Liver (tissue), 9 donors: ENCODE data around the gene UBR3. TPM values are rescaled to one million over a fixed set of nuclear protein-coding genes. Genes with fewer than 3 reads are reported as not detected.

ENCODE experiments used
- DNase-seq: peaks from one replicate; pipeline ENCODE4 v3.0.0-alpha.2; 2017; ENCODE audit warnings: low spot score
- H3K27ac ChIP-seq, 2 donors: one replicate each; pipeline ENCODE4 v1.7.0; 2013; ENCODE audit warnings: inconsistent platforms in 2 of 2, low read length in 2 of 2, control low read depth in 1 of 2, low read depth in 1 of 2, mild to moderate bottlenecking in 1 of 2
- H3K27me3 ChIP-seq, 4 donors: one replicate each; pipeline versions ENCODE4 v1.6.1 to v1.7.0; 2013; ENCODE audit warnings: low read length in 3 of 4, inconsistent platforms in 1 of 4, mild to moderate bottlenecking in 1 of 4, moderate library complexity in 1 of 4; ENCODE audit not compliant: control insufficient read depth in 4 of 4, insufficient read depth in 4 of 4
- H3K36me3 ChIP-seq, 4 donors: one replicate each; pipeline versions ENCODE4 v1.6.1 to v1.7.0; 2013; ENCODE audit warnings: low read length in 3 of 4, mild to moderate bottlenecking in 3 of 4, low read depth in 1 of 4, moderate library complexity in 1 of 4; ENCODE audit not compliant: control insufficient read depth in 4 of 4, insufficient read depth in 3 of 4
- H3K4me1 ChIP-seq, 4 donors: one replicate each; pipeline versions ENCODE4 v1.6.1 to v1.7.0; 2013; ENCODE audit warnings: low read length in 3 of 4, mild to moderate bottlenecking in 3 of 4, moderate library complexity in 1 of 4; ENCODE audit not compliant: control insufficient read depth in 4 of 4, insufficient read depth in 4 of 4
- H3K4me3 ChIP-seq, 3 donors: one replicate each; pipeline versions ENCODE4 v1.6.1 to v1.7.0; 2013; ENCODE audit warnings: low read length in 3 of 3, control low read depth in 1 of 3, low read depth in 1 of 3, mild to moderate bottlenecking in 1 of 3
- H3K9ac ChIP-seq, 2 donors: one replicate each; pipeline ENCODE4 v1.7.0; 2013; ENCODE audit warnings: low read length in 2 of 2, mild to moderate bottlenecking in 2 of 2, moderate library complexity in 2 of 2, control low read depth in 1 of 2, low read depth in 1 of 2
- H3K9me3 ChIP-seq, 4 donors: one replicate each; pipeline versions ENCODE4 v1.6.1 to v1.7.0; 2013; ENCODE audit warnings: low read length in 3 of 4; ENCODE audit not compliant: control insufficient read depth in 4 of 4
- EGR1 ChIP-seq, 2 donors: IDR thresholded peaks; 2 replicates each; pipeline ENCODE4 v1.6.1; 2016 to 2018; ENCODE audit warnings: antibody characterized with exemption in 2 of 2, low read depth in 2 of 2
- FOXA1 ChIP-seq: IDR thresholded peaks from 2 replicates; pipeline ENCODE4 v1.6.1; 2016; ENCODE audit warnings: antibody characterized with exemption
- FOXA2 ChIP-seq: IDR thresholded peaks from 2 replicates; pipeline ENCODE4 v1.6.1; 2016; ENCODE audit warnings: antibody characterized with exemption
- GABPA ChIP-seq, 2 donors: IDR thresholded peaks in 1 of 2; conservative IDR thresholded peaks in 1 of 2; 2 replicates each; pipeline ENCODE4 v1.6.1; 2016; ENCODE audit warnings: antibody characterized with exemption in 2 of 2, mild to moderate bottlenecking in 1 of 2, moderate library complexity in 1 of 2
- HNF4A ChIP-seq, 2 donors: conservative IDR thresholded peaks; 2 replicates each; pipeline ENCODE4 v1.6.1; 2016; ENCODE audit warnings: antibody characterized with exemption in 2 of 2, mild to moderate bottlenecking in 2 of 2
- HNF4G ChIP-seq: IDR thresholded peaks from 2 replicates; pipeline ENCODE4 v1.6.1; 2016; ENCODE audit warnings: antibody characterized with exemption
- JUND ChIP-seq, 2 donors: IDR thresholded peaks; 2 replicates each; pipeline ENCODE4 v1.6.1; 2016; ENCODE audit warnings: antibody characterized with exemption in 2 of 2
- NR2F2 ChIP-seq: IDR thresholded peaks from 2 replicates; pipeline ENCODE4 v1.6.1; 2016; ENCODE audit warnings: antibody characterized with exemption
- RAD21 ChIP-seq, 2 donors: IDR thresholded peaks; 2 replicates each; pipeline ENCODE4 v1.6.1; 2016; ENCODE audit warnings: antibody characterized with exemption in 2 of 2, mild to moderate bottlenecking in 2 of 2
- REST ChIP-seq: IDR thresholded peaks from 2 replicates; pipeline ENCODE4 v1.6.1; 2016; ENCODE audit warnings: antibody characterized with exemption, mild to moderate bottlenecking
- RXRA ChIP-seq, 2 donors: IDR thresholded peaks; 2 replicates each; pipeline ENCODE4 v1.6.1; 2017 to 2018; ENCODE audit warnings: antibody characterized with exemption in 2 of 2, mild to moderate bottlenecking in 1 of 2
- SP1 ChIP-seq: IDR thresholded peaks from 2 replicates; pipeline ENCODE4 v1.6.1; 2018; ENCODE audit warnings: antibody characterized with exemption, mild to moderate bottlenecking
- TAF1 ChIP-seq: conservative IDR thresholded peaks from 2 replicates; pipeline ENCODE4 v1.6.1; 2016; ENCODE audit warnings: antibody characterized with exemption, mild to moderate bottlenecking
- YY1 ChIP-seq: IDR thresholded peaks from 2 replicates; pipeline ENCODE4 v1.6.1; 2016; ENCODE audit warnings: antibody characterized with exemption, mild to moderate bottlenecking
- WGBS: extraction: QIAGEN DNeasy Blood & Tissue Kit; methylation state at CpG from one replicate; pipeline ENCODE4 v1.1.7; 2013; 5-methylcytosine and 5-hydroxymethylcytosine counted together
- polyA plus RNA-seq, 2 donors: library from polyadenylated mRNA; stranded (reverse) in 1 of 2; unstranded in 1 of 2; fragments of 200-250 nt in 1 of 2; fragments of >200 nt in 1 of 2; fragmentation: Nextera tagmentation in 1 of 2; extraction: Ambion mirVana in 1 of 2; gene quantifications; one replicate each; pipeline versions ENCODE4 v1.2.1 to v1.2.3, GENCODE V29; 2013 to 2015
- total RNA-seq, 2 donors: library from RNA; depleted of rRNA; stranded (reverse); fragments of >200 nt; gene quantifications; one replicate each; pipeline ENCODE4 v1.2.3, GENCODE V29; 2014
- TF ChIP-seq, protein P1 (sequence below): fragments of 150-350 bp; IDR thresholded peaks from 2 replicates; pipeline ENCODE4 v1.5.1; 2017; ENCODE audit warnings: improper control_type of control experiment, low read depth, low read length; ENCODE audit not compliant: missing input control
- TF ChIP-seq, protein P2 (sequence below): IDR thresholded peaks from 2 replicates; pipeline ENCODE4 v1.6.1; 2016; ENCODE audit warnings: antibody characterized with exemption
- TF ChIP-seq, protein P3 (sequence below): IDR thresholded peaks from 2 replicates; pipeline ENCODE4 v1.6.1; 2016; ENCODE audit warnings: antibody characterized with exemption
- TF ChIP-seq, protein P4 (sequence below): IDR thresholded peaks from 2 replicates; pipeline ENCODE4 v1.6.1; 2016; ENCODE audit warnings: antibody characterized with exemption
- donor health status: healthy.
- donor health status: healthy.
- donor health status: healthy.
- donor health status: healthy.
- donor health status: healthy.

UBR3 gene
- total and polyA plus RNA-seq, 4 donors: 8.5 to 69.4 (median 28.4) TPM

DNA sequence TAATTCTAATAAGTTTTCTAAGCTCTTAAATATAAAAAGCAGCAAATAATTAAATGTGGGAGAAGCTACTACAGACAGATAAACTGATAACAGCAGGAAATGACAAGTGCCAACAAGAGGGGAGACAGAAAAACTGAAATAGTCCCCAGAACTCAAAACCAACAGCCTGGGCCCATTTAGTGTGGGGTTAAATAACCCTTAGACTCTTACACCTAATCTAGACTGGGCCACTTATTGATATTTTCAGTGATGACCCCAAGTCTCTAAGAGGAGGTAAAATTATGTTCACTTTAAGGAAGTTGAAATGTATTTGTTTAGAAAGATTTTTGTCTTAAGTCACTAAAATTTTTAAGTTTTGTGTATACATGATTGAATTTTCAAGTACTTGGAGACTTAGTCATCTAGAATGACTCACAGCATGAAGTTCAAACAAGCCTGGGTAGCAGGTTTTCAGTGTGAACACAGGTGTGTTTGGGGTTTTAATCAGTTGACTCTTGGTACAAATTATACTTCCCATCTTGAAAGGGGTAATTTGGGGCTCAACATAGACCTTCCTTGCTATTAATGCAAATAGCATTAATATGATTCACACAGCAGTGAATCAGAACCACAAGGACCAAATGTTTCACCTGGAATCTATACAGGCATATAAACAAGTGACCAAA lies 295.8 kb downstream of the UBR3 start:
- Histone ChIP-seq H3K9me3 (peaks cover 0 to 3% (median 0%) of the 10 kb centered on the region in 4 donors), H3K9ac (no peak overlapping the region), H3K27me3 (no peaks in the 10 kb centered on the region), H3K27ac (no peak overlapping the region), H3K4me3 (no peak overlapping the region), H3K4me1 (no peaks in the 10 kb centered on the region), H3K36me3 (no peaks in the 10 kb centered on the region)
- no peak for DNase-seq
- TF ChIP-seq REST (no peak), JUND (IDR thresholded peaks at IDR 0.05) (no peak), FOXA2 (no peak), RXRA (IDR thresholded peaks at IDR 0.05) (no peak), YY1 (no peak), HNF4A (conservative IDR thresholded peaks at IDR 0.05) (no peak)

DNA sequence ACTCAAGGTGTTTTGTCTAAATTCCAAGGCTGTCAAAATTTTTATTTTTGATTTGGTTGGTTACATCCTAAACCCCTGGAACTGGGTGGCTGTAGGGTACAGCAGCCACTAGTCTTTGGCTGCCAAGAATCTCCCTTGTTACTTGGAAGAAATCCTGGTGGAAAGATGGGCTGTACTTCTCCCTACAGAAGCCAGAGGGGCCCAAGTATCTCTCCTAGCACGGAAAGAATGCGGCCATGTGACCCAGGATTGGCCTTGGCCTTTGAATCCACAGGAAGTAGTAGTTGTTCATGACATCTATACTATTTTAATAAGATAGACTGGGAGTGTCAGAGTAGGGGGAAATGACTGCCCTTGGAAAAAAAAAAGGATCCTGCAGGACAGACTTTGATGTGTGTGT lies 296.3 kb downstream of the UBR3 start:
- Histone ChIP-seq H3K36me3 (no peaks in the 10 kb centered on the region), H3K27me3 (no peaks in the 10 kb centered on the region), H3K4me1 (no peaks in the 10 kb centered on the region), H3K4me3 (no peak overlapping the region), H3K9me3 (peaks cover 0 to 3% (median 0%) of the 10 kb centered on the region in 4 donors), H3K27ac (no peak overlapping the region), H3K9ac (no peak overlapping the region)
- TF ChIP-seq REST (no peak), GABPA (IDR thresholded peaks at IDR 0.05 in 1 of 2, conservative IDR thresholded peaks at IDR 0.05 in 1 of 2) (no peak), RXRA (IDR thresholded peaks at IDR 0.05) (no peak), YY1 (no peak), EGR1 (IDR thresholded peaks at IDR 0.05; ENCODE audit: low read depth in 2 of 2) (no peak), RAD21 (IDR thresholded peaks at IDR 0.05) (no peak), NR2F2 (no peak), HNF4G (no peak), TAF1 (no peak), HNF4A (conservative IDR thresholded peaks at IDR 0.05) (no peak), FOXA2 (no peak), JUND (IDR thresholded peaks at IDR 0.05) (no peak), FOXA1 (no peak), SP1 (no peak)
- TF ChIP-seq, protein P1, sequence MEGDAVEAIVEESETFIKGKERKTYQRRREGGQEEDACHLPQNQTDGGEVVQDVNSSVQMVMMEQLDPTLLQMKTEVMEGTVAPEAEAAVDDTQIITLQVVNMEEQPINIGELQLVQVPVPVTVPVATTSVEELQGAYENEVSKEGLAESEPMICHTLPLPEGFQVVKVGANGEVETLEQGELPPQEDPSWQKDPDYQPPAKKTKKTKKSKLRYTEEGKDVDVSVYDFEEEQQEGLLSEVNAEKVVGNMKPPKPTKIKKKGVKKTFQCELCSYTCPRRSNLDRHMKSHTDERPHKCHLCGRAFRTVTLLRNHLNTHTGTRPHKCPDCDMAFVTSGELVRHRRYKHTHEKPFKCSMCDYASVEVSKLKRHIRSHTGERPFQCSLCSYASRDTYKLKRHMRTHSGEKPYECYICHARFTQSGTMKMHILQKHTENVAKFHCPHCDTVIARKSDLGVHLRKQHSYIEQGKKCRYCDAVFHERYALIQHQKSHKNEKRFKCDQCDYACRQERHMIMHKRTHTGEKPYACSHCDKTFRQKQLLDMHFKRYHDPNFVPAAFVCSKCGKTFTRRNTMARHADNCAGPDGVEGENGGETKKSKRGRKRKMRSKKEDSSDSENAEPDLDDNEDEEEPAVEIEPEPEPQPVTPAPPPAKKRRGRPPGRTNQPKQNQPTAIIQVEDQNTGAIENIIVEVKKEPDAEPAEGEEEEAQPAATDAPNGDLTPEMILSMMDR: no peak
- TF ChIP-seq, protein P2, sequence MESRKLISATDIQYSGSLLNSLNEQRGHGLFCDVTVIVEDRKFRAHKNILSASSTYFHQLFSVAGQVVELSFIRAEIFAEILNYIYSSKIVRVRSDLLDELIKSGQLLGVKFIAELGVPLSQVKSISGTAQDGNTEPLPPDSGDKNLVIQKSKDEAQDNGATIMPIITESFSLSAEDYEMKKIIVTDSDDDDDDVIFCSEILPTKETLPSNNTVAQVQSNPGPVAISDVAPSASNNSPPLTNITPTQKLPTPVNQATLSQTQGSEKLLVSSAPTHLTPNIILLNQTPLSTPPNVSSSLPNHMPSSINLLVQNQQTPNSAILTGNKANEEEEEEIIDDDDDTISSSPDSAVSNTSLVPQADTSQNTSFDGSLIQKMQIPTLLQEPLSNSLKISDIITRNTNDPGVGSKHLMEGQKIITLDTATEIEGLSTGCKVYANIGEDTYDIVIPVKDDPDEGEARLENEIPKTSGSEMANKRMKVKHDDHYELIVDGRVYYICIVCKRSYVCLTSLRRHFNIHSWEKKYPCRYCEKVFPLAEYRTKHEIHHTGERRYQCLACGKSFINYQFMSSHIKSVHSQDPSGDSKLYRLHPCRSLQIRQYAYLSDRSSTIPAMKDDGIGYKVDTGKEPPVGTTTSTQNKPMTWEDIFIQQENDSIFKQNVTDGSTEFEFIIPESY: no peak
- TF ChIP-seq, protein P3, sequence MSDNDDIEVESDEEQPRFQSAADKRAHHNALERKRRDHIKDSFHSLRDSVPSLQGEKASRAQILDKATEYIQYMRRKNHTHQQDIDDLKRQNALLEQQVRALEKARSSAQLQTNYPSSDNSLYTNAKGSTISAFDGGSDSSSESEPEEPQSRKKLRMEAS: no peak
- TF ChIP-seq, protein P4, sequence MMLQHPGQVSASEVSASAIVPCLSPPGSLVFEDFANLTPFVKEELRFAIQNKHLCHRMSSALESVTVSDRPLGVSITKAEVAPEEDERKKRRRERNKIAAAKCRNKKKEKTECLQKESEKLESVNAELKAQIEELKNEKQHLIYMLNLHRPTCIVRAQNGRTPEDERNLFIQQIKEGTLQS: no peak
- WGBS: 61% methylated on average over 2 of the region's 2 CpGs
- no peak for DNase-seq
